K562 (cell line): ENCODE measurements around the gene CLCN1. TPM values are rescaled to one million over a fixed set of nuclear protein-coding genes. Genes with fewer than 3 reads are reported as not detected.

ENCODE experiments used
- ATAC-seq: fragments of 200-7000 bp; cut with Tn5 transposase; 3 replicates; pipeline ENCODE4 v1.9.1; 2020; ENCODE audit warnings: moderate library complexity
- BruUV-seq: library from RNA; stranded (reverse); fragments of 400-500 nt; replicated peaks from 2 replicates; lab custom pipeline; 2021; lab: Mats Ljungman, UMichigan
- CTCF ChIA-PET: fragments of 300-600 bp; formaldehyde crosslinking; extraction: SDS; loops from one replicate; lab custom pipeline; 2021; ENCODE audit warnings: low intra/inter-chr PET ratio; lab: Yijun Ruan, JAX
- POLR2A ChIA-PET: fragments of 300-600, 350-650 bp; sonication (Branson Sonifier 250); formaldehyde crosslinking; extraction: SDS; loops from one replicate; lab custom pipeline; 2021; ENCODE audit warnings: antibody characterized with exemption, inconsistent platforms; lab: Yijun Ruan, JAX
- DNase-seq, 4 experiments: peaks; one replicate each; pipeline versions ENCODE4 v3.0.0 to v3.0.0-alpha.2; 2011 to 2018; ENCODE audit warnings: low spot score in 3 of 4, mixed read lengths in 3 of 4; ENCODE audit errors: extremely low read depth in 1 of 4
- FAIRE-seq: peaks from 2 replicates; lab custom pipeline; 2011; peaks lifted over from hg19 to GRCh38; lab: Jason Lieb, UNC
- H2AFZ ChIP-seq: 2 replicates; pipeline ENCODE4 v1.6.0; 2011; ENCODE audit warnings: low read depth, low read length, control low read depth, inconsistent platforms
- H3K27ac ChIP-seq: fragments of 200-600 bp; 3 replicates; pipeline ENCODE4 v1.8.0; 2011; ENCODE audit warnings: low read depth, mild to moderate bottlenecking, control low read depth, inconsistent platforms, low read length, moderate library complexity, mixed read lengths; ENCODE audit errors: extremely low read depth
- H3K27me3 ChIP-seq, 2 experiments: fragments of 300-600 bp in 1 of 2; 2 replicates in 1 of 2; 3 replicates in 1 of 2; pipeline versions ENCODE4 v1.6.0 to v1.8.0; 2011; ENCODE audit warnings: inconsistent platforms in 2 of 2, low read length in 2 of 2, mild to moderate bottlenecking in 1 of 2, mixed read lengths in 1 of 2, moderate library complexity in 1 of 2; ENCODE audit not compliant: control insufficient read depth in 2 of 2, insufficient read depth in 2 of 2
- H3K36me3 ChIP-seq: fragments of 300-600 bp; 3 replicates; pipeline ENCODE4 v1.8.0; 2011; ENCODE audit warnings: mild to moderate bottlenecking, low read length, inconsistent platforms; ENCODE audit not compliant: control insufficient read depth, insufficient read depth
- H3K4me1 ChIP-seq, 2 experiments: fragments of 200-600 bp in 1 of 2; replicated peaks in 1 of 2; 2 replicates in 1 of 2; 3 replicates in 1 of 2; pipeline versions ENCODE4 v1.5.1 to v1.8.0; 2011; ENCODE audit warnings: inconsistent platforms in 2 of 2, low read length in 2 of 2, mild to moderate bottlenecking in 1 of 2, mixed read lengths in 1 of 2, moderate library complexity in 1 of 2; ENCODE audit not compliant: control insufficient read depth in 2 of 2, insufficient read depth in 2 of 2
- H3K4me2 ChIP-seq: 2 replicates; pipeline ENCODE4 v1.6.1; 2011; ENCODE audit warnings: low read length, control low read depth, inconsistent platforms, mixed read lengths; ENCODE audit not compliant: insufficient read depth
- H3K4me3 ChIP-seq: fragments of 200-600 bp; sonication (generic), shearing (Covaris generic); 2 replicates; pipeline ENCODE4 v1.5.1; 2016; ENCODE audit warnings: control low read depth, inconsistent platforms
- H3K79me2 ChIP-seq: fragments of 200-600 bp; 3 replicates; pipeline ENCODE4 v1.8.0; 2011; ENCODE audit warnings: low read length, inconsistent platforms; ENCODE audit not compliant: control insufficient read depth, insufficient read depth
- H3K9ac ChIP-seq, 2 experiments: 2 replicates each; pipeline versions ENCODE4 v1.6.0 to v1.6.1; 2011; ENCODE audit warnings: low read depth in 2 of 2, low read length in 2 of 2, control low read depth in 1 of 2, inconsistent platforms in 1 of 2, mild to moderate bottlenecking in 1 of 2, mixed read lengths in 1 of 2; ENCODE audit not compliant: insufficient read depth in 1 of 2
- H3K9me1 ChIP-seq: one replicate; pipeline ENCODE4 v1.6.0; 2011; ENCODE audit warnings: inconsistent platforms, mild to moderate bottlenecking, low read length, moderate library complexity; ENCODE audit not compliant: control insufficient read depth, insufficient read depth
- H3K9me3 ChIP-seq: replicated peaks from 2 replicates; pipeline ENCODE4 v1.5.1; 2011; ENCODE audit warnings: low read depth, low read length, inconsistent platforms; ENCODE audit not compliant: control insufficient read depth, insufficient read depth
- H4K20me1 ChIP-seq: replicated peaks from 2 replicates; pipeline ENCODE4 v1.6.1; 2011; ENCODE audit warnings: low read length, inconsistent platforms, mixed read lengths; ENCODE audit not compliant: control insufficient read depth, insufficient read depth
- BRD9 ChIP-seq: fragments of 450-650 bp; IDR thresholded peaks from 2 replicates; pipeline ENCODE4 v1.6.1; 2018; ENCODE audit warnings: low read depth; ENCODE audit not compliant: partially characterized antibody
- CCAR2 ChIP-seq: fragments of 200-400 bp; formaldehyde crosslinking; IDR thresholded peaks from 2 replicates; pipeline ENCODE4 v1.6.1; 2017; ENCODE audit warnings: mild to moderate bottlenecking, low read depth, low read length
- COPS2 ChIP-seq: fragments of 450-650 bp; conservative IDR thresholded peaks from 2 replicates; pipeline ENCODE4 v1.6.1; 2016; ENCODE audit warnings: mild to moderate bottlenecking, moderate library complexity
- MAFK ChIP-seq: IDR thresholded peaks from 2 replicates; pipeline ENCODE4 v1.6.1; 2011; ENCODE audit warnings: low read length, improper control_type of control experiment
- MYBL2 ChIP-seq, 2 experiments: fragments of 450-650 bp in 1 of 2; sonication (generic) in 1 of 2; formaldehyde crosslinking in 1 of 2; IDR thresholded peaks; 2 replicates each; pipeline versions ENCODE4 v1.6.1 to v1.8.1; 2017 to 2022; ENCODE audit warnings: borderline replicate concordance in 1 of 2, inconsistent platforms in 1 of 2, low read depth in 1 of 2, mild to moderate bottlenecking in 1 of 2, missing genetic modification reagents in 1 of 2, moderate library complexity in 1 of 2
- PHB2 ChIP-seq: fragments of 450-650 bp; IDR thresholded peaks from 2 replicates; pipeline ENCODE4 v1.6.1; 2017; ENCODE audit warnings: low read depth
- RBFOX2 ChIP-seq: fragments of 200-400 bp; formaldehyde crosslinking; IDR thresholded peaks from 2 replicates; pipeline ENCODE4 v1.6.1; 2017; ENCODE audit warnings: low read depth, mild to moderate bottlenecking, low read length, moderate library complexity
- SIN3B ChIP-seq: fragments of 450-650 bp; IDR thresholded peaks from 2 replicates; pipeline ENCODE4 v1.6.1; 2017; ENCODE audit warnings: low read depth, mild to moderate bottlenecking, moderate library complexity
- SOX6 ChIP-seq: fragments of 450-650 bp; IDR thresholded peaks from 2 replicates; pipeline ENCODE4 v1.6.1; 2014; ENCODE audit warnings: mild to moderate bottlenecking
- TAF9B ChIP-seq: fragments of 450-650 bp; IDR thresholded peaks from 2 replicates; pipeline ENCODE4 v1.6.1; 2018; ENCODE audit warnings: mild to moderate bottlenecking; ENCODE audit not compliant: partially characterized antibody
- ZBED1 ChIP-seq: IDR thresholded peaks from 2 replicates; pipeline ENCODE4 v1.6.1; 2014
- WGBS: fragments of 100-300 bp; shearing (Covaris generic); methylation state at CpG from one replicate; pipeline ENCODE4 v1.1.6; 2016; ENCODE audit warnings: low coverage, mixed read lengths; ENCODE audit not compliant: insufficient coverage; ENCODE audit errors: missing lambda C conversion rate; 5-methylcytosine and 5-hydroxymethylcytosine counted together
- in situ Hi-C: fragments of 300-500 bp; cut with MboI; formaldehyde crosslinking; loops from 4 replicates; pipeline ENCODE4 v1.15.0; 2018; ENCODE audit warnings: inconsistent platforms, mixed read lengths
- intact Hi-C: fragments of 100-400 bp; cut with micrococcal nuclease; formaldehyde crosslinking; loops from 2 replicates; pipeline ENCODE4 v1.14.2; 2022
- polyA plus RNA-seq, 8 experiments: library from polyadenylated mRNA; depleted of rRNA in 4 of 8; stranded (reverse) in 5 of 8; unstranded in 3 of 8; fragments of >200 nt; fragmentation: Nextera tagmentation in 2 of 8; fragmentation: Illumina TruSeq in 1 of 8; extraction: Ambion mirVana in 2 of 8; extraction: Trizol in 1 of 8; gene quantifications; 2 replicates each; pipeline versions ENCODE4 v1.2.1 to v1.2.3, GENCODE V29; 2011 to 2014; ENCODE audit warnings: inconsistent platforms in 1 of 8, missing spikeins in 1 of 8
- total RNA-seq, 7 experiments: library from RNA; depleted of rRNA in 6 of 7; stranded (reverse); fragments of >200 nt in 6 of 7; fragmentation: Illumina TruSeq in 2 of 7; extraction: Trizol in 2 of 7; gene quantifications; 2 replicates each; pipeline versions ENCODE4 v1.2.1 to v1.2.3, GENCODE V29; 2011 to 2021; ENCODE audit warnings: low replicate concordance in 1 of 7
- TF ChIP-seq, protein P1 (sequence below), 2 experiments: fragments of 450-650 bp in 1 of 2; IDR thresholded peaks; 2 replicates each; pipeline ENCODE4 v1.6.1; 2011 to 2017; ENCODE audit warnings: low read depth in 2 of 2, antibody characterized with exemption in 1 of 2, borderline replicate concordance in 1 of 2, low read length in 1 of 2, mild to moderate bottlenecking in 1 of 2, mixed read lengths in 1 of 2; ENCODE audit not compliant: control insufficient read depth in 1 of 2
- TF ChIP-seq, protein P2 (sequence below): fragments of 450-650 bp; formaldehyde crosslinking; conservative IDR thresholded peaks from 2 replicates; pipeline ENCODE4 v1.4.0; 2022; ENCODE audit warnings: mild to moderate bottlenecking, missing genetic modification characterization

The CLCN1 gene
- total and polyA plus RNA-seq, 9 of the 15 experiments (the other 6 are each of a cell fraction or from before 2014, with no cell fraction given), result 0.01 to 0.11 (median 0.04) TPM; not detected in 4

DNA sequence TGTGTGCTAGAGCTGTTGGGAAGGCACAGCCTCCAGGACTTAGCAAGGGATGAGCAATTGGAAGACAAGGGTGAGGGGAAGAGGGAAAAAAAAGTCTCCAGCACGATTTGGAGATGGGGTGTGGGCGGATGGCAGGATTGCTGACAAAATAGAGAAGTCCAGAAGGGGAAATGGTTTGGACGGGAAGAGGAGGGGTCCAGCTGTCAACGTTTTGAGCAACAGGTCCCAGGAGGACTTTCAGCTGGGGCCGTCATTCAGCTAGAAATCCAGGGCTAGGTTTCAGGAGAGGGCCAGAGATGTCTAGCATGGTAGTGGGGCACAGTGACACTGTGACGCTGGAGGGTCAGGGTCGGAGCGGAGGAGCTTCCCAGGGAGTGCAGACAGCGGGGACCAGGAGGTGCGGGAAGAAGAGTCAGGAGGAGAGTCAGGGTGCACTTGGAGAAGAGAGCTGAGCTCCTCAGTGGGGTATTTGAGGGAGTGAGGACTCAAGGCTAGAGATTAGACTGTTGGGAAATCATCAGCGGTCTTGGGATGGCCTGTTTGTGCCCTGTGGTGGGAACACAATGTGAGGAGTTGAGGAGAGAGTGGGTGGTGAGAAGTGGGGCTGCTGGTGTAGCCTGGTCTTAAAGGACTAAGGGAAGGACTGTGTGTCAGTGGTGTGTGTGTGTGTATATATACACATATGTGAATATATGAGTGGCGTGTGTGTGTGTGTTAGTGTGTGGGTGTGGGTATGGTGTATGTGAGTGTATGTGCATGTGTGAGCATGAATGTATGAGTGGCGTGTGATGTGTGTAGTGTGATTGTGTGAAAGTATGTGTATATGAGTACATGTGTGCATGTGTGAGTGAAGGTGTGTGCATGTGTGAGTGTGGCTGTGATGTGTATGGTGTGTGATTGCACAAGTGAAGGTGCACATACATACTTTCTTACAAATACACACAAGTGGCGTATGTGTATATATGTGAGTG is 69.0 kb downstream of the CLCN1 start:
- Histone ChIP-seq H3K36me3 (peaks cover 66% of the 10 kb centered on the region; the same call in 2 of the 3 replicates), H3K9ac (peak overlapping the region in 1 of 2 experiments; percentile 11; a peak in 1 of 4 replicates), H3K9me3 (no peaks in the 10 kb centered on the region), H3K27ac (no peak overlapping the region), H3K4me1 (peaks cover 16 to 47% of the 10 kb centered on the region in 2 experiments; a peak in 4 of 5 replicates), H3K79me2 (peaks cover 12% of the 10 kb centered on the region), H3K27me3 (no peaks in the 10 kb centered on the region), H3K4me3 (no peak overlapping the region), H4K20me1 (peaks cover 13% of the 10 kb centered on the region), H3K4me2 (no peak overlapping the region), H3K9me1 (peaks cover 18% of the 10 kb centered on the region), H2AFZ (no peak overlapping the region)
- POLR2A ChIA-PET, result interaction anchor here (0.7 to 2.4 kb wide), 8 partner anchors 9 to 181 kb away, joined by 3 to 46 read pairs (median 6); no protein-coding TSS in a partner anchor
- DNase-seq (no peak), ATAC-seq (no peak), FAIRE-seq (peak; percentile 71)
- BruUV-seq, result no TSS peak
- intact Hi-C loops, result loop anchor here (5.0 kb wide), 1 partner anchor 38 kb away; no protein-coding TSS in a partner anchor
- in situ Hi-C loops, result no loop called here
- CTCF ChIA-PET, result no interaction called here
- WGBS, result 75% methylated on average over 12 of the region's 14 CpGs
- no peak for TF ChIP-seq SOX6
- no peak for TF ChIP-seq BRD9
- TF ChIP-seq ZBED1, result no peak
- TF ChIP-seq, protein P1, sequence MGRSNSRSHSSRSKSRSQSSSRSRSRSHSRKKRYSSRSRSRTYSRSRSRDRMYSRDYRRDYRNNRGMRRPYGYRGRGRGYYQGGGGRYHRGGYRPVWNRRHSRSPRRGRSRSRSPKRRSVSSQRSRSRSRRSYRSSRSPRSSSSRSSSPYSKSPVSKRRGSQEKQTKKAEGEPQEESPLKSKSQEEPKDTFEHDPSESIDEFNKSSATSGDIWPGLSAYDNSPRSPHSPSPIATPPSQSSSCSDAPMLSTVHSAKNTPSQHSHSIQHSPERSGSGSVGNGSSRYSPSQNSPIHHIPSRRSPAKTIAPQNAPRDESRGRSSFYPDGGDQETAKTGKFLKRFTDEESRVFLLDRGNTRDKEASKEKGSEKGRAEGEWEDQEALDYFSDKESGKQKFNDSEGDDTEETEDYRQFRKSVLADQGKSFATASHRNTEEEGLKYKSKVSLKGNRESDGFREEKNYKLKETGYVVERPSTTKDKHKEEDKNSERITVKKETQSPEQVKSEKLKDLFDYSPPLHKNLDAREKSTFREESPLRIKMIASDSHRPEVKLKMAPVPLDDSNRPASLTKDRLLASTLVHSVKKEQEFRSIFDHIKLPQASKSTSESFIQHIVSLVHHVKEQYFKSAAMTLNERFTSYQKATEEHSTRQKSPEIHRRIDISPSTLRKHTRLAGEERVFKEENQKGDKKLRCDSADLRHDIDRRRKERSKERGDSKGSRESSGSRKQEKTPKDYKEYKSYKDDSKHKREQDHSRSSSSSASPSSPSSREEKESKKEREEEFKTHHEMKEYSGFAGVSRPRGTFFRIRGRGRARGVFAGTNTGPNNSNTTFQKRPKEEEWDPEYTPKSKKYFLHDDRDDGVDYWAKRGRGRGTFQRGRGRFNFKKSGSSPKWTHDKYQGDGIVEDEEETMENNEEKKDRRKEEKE (IDR thresholded peaks at IDR 0.05; ENCODE audit: borderline replicate concordance in 1 of 2, control insufficient read depth in 1 of 2, low read depth in 2 of 2, low read length in 1 of 2), result 0 out of 4 replicates have a peak, but pooled peaks of 1 of the 2 experiments have one; percentile 1
- no peak for TF ChIP-seq CCAR2
- TF ChIP-seq PHB2, result peak; percentile 37; the same call in 1 of the 2 replicates
- no peak for TF ChIP-seq TAF9B
- TF ChIP-seq RBFOX2, result peak; percentile 54
- TF ChIP-seq MAFK, result no peak
- no peak for TF ChIP-seq MYBL2 (IDR thresholded peaks at IDR 0.05; ENCODE audit: low read depth)
- TF ChIP-seq MYBL2 (CRISPR knock-in tag; IDR thresholded peaks at IDR 0.05; ENCODE audit: borderline replicate concordance), result no peak
- no peak for TF ChIP-seq COPS2
- TF ChIP-seq SIN3B, result no peak
- TF ChIP-seq, protein P2, sequence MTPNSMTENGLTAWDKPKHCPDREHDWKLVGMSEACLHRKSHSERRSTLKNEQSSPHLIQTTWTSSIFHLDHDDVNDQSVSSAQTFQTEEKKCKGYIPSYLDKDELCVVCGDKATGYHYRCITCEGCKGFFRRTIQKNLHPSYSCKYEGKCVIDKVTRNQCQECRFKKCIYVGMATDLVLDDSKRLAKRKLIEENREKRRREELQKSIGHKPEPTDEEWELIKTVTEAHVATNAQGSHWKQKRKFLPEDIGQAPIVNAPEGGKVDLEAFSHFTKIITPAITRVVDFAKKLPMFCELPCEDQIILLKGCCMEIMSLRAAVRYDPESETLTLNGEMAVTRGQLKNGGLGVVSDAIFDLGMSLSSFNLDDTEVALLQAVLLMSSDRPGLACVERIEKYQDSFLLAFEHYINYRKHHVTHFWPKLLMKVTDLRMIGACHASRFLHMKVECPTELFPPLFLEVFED, result peak; percentile 99
